ENCODE measurements around the gene LGALS9. TPM values are rescaled to one million over a fixed set of nuclear protein-coding genes. Genes with fewer than 3 reads are reported as not detected.

LGALS9 gene
- total RNA-seq, 4 donors from 2014 or later: 20.2 to 76.1 (median 23.9) TPM

- no peak for DNase-seq
Measured at GRCh38 chr17:27602721-27603420, 28.1 kb upstream of the LGALS9 start.

GRCh38 chr17:27603421-27603770 is 27.6 kb upstream of the LGALS9 start:
- no peak for DNase-seq
- H3K9me3 ChIP-seq: no peaks in the 10 kb centered on the region
- TF ChIP-seq POLR2A (IDR thresholded peaks at IDR 0.05) (no peak), CTCF (IDR thresholded peaks at IDR 0.05) (no peak)
- no peak overlapping the region for H3K27ac ChIP-seq
- intact Hi-C loops (cut with DNase I): loop anchor here (2.0 to 5.0 kb wide), 3 partner anchors 47 to 366 kb away; no protein-coding TSS in a partner anchor
- 93% methylated on average over 2 of the region's 2 CpGs; no CpG with 5 or more reads in 1 of the 2 donors for WGBS, 2 donors
- no peak overlapping the region for H3K4me3 ChIP-seq
- peaks cover 4 to 36% (median 6%) of the 10 kb centered on the region in 3 donors for H3K4me1 ChIP-seq
- H3K27me3 ChIP-seq: no peaks in the 10 kb centered on the region
- H3K36me3 ChIP-seq: peaks cover 29 to 83% (median 29%) of the 10 kb centered on the region in 3 donors

More at GRCh38 chr17:27602721-27603420, 28.1 kb upstream of the LGALS9 start:
- H3K4me1 ChIP-seq: peaks cover 4 to 36% (median 6%) of the 10 kb centered on the region in 3 donors
- no peaks in the 10 kb centered on the region for H3K9me3 ChIP-seq
- H3K27me3 ChIP-seq: no peaks in the 10 kb centered on the region
- no peak overlapping the region for H3K27ac ChIP-seq
- intact Hi-C loops (cut with DNase I): loop anchor here (2.0 to 5.0 kb wide), 3 partner anchors 48 to 366 kb away; no protein-coding TSS in a partner anchor
- no peak overlapping the region for H3K4me3 ChIP-seq
- peaks cover 28 to 83% (median 29%) of the 10 kb centered on the region in 3 donors for H3K36me3 ChIP-seq
- 37 to 61% methylated on average over 4 to 5 of the region's 15 CpGs for WGBS, 2 donors
- TF ChIP-seq POLR2A (IDR thresholded peaks at IDR 0.05): no peak
- peak; percentile 92 to 99 (median 93) for TF ChIP-seq CTCF (IDR thresholded peaks at IDR 0.05)

GRCh38 chr17:27603880-27604794 is 26.9 kb upstream of the LGALS9 start:
- H3K4me3 ChIP-seq: no peak overlapping the region
- H3K4me1 ChIP-seq: peaks cover 4 to 36% (median 6%) of the 10 kb centered on the region in 3 donors
- no peak for TF ChIP-seq POLR2A (IDR thresholded peaks at IDR 0.05)
- no peak for TF ChIP-seq CTCF (IDR thresholded peaks at IDR 0.05)
- H3K9me3 ChIP-seq: no peaks in the 10 kb centered on the region
- peaks cover 29 to 83% (median 31%) of the 10 kb centered on the region in 3 donors for H3K36me3 ChIP-seq
- 93 to 94% methylated on average over 9 to 18 of the region's 22 CpGs for WGBS, 2 donors
- intact Hi-C loops (cut with DNase I): loop anchor here (2.0 to 5.0 kb wide), 3 partner anchors 47 to 367 kb away; no protein-coding TSS in a partner anchor
- DNase-seq: no peak
- no peaks in the 10 kb centered on the region for H3K27me3 ChIP-seq
- H3K27ac ChIP-seq: no peak overlapping the region

- no peak overlapping the region for H3K27ac ChIP-seq
- no peak overlapping the region for H3K4me3 ChIP-seq
- peaks cover 4 to 32% (median 6%) of the 10 kb centered on the region in 3 donors for H3K4me1 ChIP-seq
- no peak for DNase-seq
- peaks cover 29 to 92% (median 38%) of the 10 kb centered on the region in 3 donors for H3K36me3 ChIP-seq
- no peaks in the 10 kb centered on the region for H3K9me3 ChIP-seq
- TF ChIP-seq CTCF (IDR thresholded peaks at IDR 0.05): no peak
- WGBS, 2 donors: 60 to 95% methylated on average over 2 to 7 of the region's 25 CpGs
- no peaks in the 10 kb centered on the region for H3K27me3 ChIP-seq
- intact Hi-C loops (cut with DNase I): no loop called here
Measured at GRCh38 chr17:27605409-27605808, 25.6 kb upstream of the LGALS9 start.

Data from esophagus squamous epithelium (tissue), 5 donors.